ENCODE measurements around the gene PIP5K1B. TPM values are rescaled to one million over a fixed set of nuclear protein-coding genes. Genes with fewer than 3 reads are reported as not detected.
A peak's percentile ranks its signal among the peaks of the same experiment; 100 is the strongest.

The PIP5K1B gene
- total RNA-seq, 1 experiment from 2014 or later, result 2.5 TPM

DNA sequence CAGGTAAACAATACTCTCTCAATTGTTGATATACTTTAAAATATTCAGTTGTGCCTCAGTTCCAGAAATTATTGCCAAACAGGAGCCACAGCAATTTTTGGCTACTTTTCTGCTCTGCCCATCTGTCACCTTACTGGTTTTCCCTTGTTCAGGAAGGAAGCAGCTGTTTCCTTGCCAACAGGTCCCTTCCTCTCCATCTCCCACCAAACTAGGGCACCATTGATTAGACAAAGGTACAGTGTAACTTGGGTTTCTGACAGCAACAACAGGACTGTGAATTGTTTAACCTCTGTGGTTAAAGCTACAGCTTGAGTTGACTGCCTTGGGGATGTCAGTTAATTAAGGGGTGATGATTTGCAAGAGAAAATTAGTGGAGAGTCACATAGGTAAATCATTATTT lies 76.9 kb downstream of the PIP5K1B start:
- H2BK20ac ChIP-seq (ENCODE audit: low read depth, low read length, poor library complexity, severe bottlenecking), result no peak overlapping the region
- H3K9ac ChIP-seq (ENCODE audit: extremely low read depth, insufficient read length, low read length), result no peak overlapping the region
- no peak overlapping the region for H4K8ac ChIP-seq (replicated peaks; ENCODE audit: insufficient read length, low read depth, low read length)
- no peak overlapping the region for H2BK15ac ChIP-seq (ENCODE audit: low read depth, low read length)
- peak overlapping the region in 1 of 2 experiments; percentile 16; a peak in 1 of 5 replicates for H3K4me3 Mint-ChIP-seq
- H3K9me3 ChIP-seq (ENCODE audit: control insufficient read depth, low read depth, low read length), result no peaks in the 10 kb centered on the region
- H3K18ac ChIP-seq (ENCODE audit: insufficient read length, low read depth, low read length), result no peak overlapping the region
- H3K27ac ChIP-seq (ENCODE audit: insufficient read length, low read depth, low read length), result no peak overlapping the region
- peaks cover 5% of the 10 kb centered on the region; the same call in 1 of the 2 replicates for H3K4me1 ChIP-seq (ENCODE audit: insufficient read depth, low read length)
- DNase-seq, result no peak
- no peak overlapping the region for H3K23ac ChIP-seq (ENCODE audit: insufficient read length, low read depth, low read length)
- H2BK120ac ChIP-seq (ENCODE audit: low read depth, low read length, poor library complexity, severe bottlenecking), result no peak overlapping the region
- H3K79me2 ChIP-seq (ENCODE audit: insufficient read depth, low read length), result peaks cover 4% of the 10 kb centered on the region; the same call in 1 of the 2 replicates
- H4K91ac ChIP-seq (ENCODE audit: insufficient read length, low read depth, low read length), result no peak overlapping the region
- no peak overlapping the region for H3K27ac Mint-ChIP-seq
- H3K23me2 ChIP-seq (ENCODE audit: insufficient read length, low read depth, low read length, poor library complexity, severe bottlenecking), result peaks cover 7% of the 10 kb centered on the region
- H3K4me2 ChIP-seq (ENCODE audit: insufficient read depth, insufficient read length, low read length), result no peak overlapping the region
- H2AFZ ChIP-seq (ENCODE audit: low read length), result no peak overlapping the region
- H3T11ph ChIP-seq (ENCODE audit: low read length), result no peak overlapping the region
- TF ChIP-seq, protein P1, sequence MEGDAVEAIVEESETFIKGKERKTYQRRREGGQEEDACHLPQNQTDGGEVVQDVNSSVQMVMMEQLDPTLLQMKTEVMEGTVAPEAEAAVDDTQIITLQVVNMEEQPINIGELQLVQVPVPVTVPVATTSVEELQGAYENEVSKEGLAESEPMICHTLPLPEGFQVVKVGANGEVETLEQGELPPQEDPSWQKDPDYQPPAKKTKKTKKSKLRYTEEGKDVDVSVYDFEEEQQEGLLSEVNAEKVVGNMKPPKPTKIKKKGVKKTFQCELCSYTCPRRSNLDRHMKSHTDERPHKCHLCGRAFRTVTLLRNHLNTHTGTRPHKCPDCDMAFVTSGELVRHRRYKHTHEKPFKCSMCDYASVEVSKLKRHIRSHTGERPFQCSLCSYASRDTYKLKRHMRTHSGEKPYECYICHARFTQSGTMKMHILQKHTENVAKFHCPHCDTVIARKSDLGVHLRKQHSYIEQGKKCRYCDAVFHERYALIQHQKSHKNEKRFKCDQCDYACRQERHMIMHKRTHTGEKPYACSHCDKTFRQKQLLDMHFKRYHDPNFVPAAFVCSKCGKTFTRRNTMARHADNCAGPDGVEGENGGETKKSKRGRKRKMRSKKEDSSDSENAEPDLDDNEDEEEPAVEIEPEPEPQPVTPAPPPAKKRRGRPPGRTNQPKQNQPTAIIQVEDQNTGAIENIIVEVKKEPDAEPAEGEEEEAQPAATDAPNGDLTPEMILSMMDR (conservative IDR thresholded peaks at IDR 0.05), result no peak
- no peak overlapping the region for H3K4ac ChIP-seq (ENCODE audit: low read depth, low read length)
- H3K27me3 ChIP-seq (ENCODE audit: insufficient read depth, low read length), result no peaks in the 10 kb centered on the region
- no peak overlapping the region for H3K14ac ChIP-seq (ENCODE audit: insufficient read depth, low read length)
- H3K27me3 Mint-ChIP-seq (ENCODE audit: low read depth), result no peaks in the 10 kb centered on the region
- H3K56ac ChIP-seq (ENCODE audit: insufficient read length, low read depth, low read length), result no peak overlapping the region
- H4K5ac ChIP-seq (ENCODE audit: insufficient read length, low read depth, low read length), result no peak overlapping the region
- H2AK5ac ChIP-seq (ENCODE audit: insufficient read length, low read length), result no peak overlapping the region
- no peaks in the 10 kb centered on the region for H4K20me1 ChIP-seq (ENCODE audit: control insufficient read depth, insufficient read depth, insufficient read length)
- no peak overlapping the region for H2BK5ac ChIP-seq (ENCODE audit: insufficient read length, low read length)
- H3K4me1 Mint-ChIP-seq, result peaks cover 6% of the 10 kb centered on the region in 2 experiments
- H3K9me3 Mint-ChIP-seq, result no peaks in the 10 kb centered on the region
- no peaks in the 10 kb centered on the region for H3K36me3 Mint-ChIP-seq (ENCODE audit: insufficient read depth in 1 of 3, low read depth in 3 of 3)
- H2BK12ac ChIP-seq (ENCODE audit: insufficient read length, low read depth, low read length), result no peak overlapping the region
- H3K79me1 ChIP-seq (ENCODE audit: insufficient read depth, low read depth, low read length, poor library complexity, severe bottlenecking), result peaks cover under 1% of the 10 kb centered on the region
